ENCODE data around the gene TBL1Y.

- TF ChIP-seq CTCF (IDR thresholded peaks at IDR 0.05) (no peak), POLR2A (IDR thresholded peaks at IDR 0.05) (no peak), EP300 (IDR thresholded peaks at IDR 0.05) (no peak)
These were observed 57.2 kb downstream of the TBL1Y start for GRCh38 chrY:6967736-6968135.
